ENCODE data around the gene RPS21.
"Not testable (repeated sequence)": the region's sequence is repeated elsewhere in the genome, so short reads cannot be mapped to it uniquely, and the experiment has no call there.

RPS21 gene

DNA sequence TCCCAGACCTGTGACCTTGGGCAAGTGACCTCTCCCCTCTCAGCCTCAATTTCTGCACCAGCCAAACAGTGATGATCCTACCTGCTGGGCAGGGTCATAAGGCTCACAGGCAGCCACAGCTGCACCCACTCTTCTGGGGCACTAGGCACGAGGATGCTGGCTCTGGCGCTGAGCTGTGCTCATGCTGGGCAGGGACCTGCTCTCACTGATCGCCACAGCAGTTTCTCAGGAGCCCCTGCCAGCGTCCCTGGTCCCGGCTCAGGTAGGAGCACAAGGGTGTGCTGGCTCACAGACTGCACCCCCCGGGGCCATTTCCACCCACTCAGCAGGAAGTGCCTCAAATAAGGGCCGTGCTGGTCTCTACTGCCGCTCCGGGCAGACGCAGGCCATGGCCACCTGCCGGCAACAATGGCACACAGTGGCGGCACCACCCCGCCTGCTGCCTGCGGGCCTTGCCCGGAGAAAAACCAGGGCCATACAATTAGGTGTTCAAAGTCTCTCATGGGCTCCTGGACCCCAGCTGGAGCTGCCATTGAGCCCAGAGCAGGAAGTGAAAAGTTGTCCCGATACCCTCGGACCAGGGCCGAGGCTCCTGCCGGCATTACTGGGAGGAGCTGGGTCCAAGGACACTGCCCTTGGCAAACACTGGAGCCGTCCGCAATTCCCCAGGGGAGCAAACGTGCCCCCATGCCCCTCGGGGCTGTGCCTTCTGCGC lies 24.7 kb downstream of the RPS21 start:
- no peak for DNase-seq (ENCODE audit: low read depth in 2 of 2)

DNA sequence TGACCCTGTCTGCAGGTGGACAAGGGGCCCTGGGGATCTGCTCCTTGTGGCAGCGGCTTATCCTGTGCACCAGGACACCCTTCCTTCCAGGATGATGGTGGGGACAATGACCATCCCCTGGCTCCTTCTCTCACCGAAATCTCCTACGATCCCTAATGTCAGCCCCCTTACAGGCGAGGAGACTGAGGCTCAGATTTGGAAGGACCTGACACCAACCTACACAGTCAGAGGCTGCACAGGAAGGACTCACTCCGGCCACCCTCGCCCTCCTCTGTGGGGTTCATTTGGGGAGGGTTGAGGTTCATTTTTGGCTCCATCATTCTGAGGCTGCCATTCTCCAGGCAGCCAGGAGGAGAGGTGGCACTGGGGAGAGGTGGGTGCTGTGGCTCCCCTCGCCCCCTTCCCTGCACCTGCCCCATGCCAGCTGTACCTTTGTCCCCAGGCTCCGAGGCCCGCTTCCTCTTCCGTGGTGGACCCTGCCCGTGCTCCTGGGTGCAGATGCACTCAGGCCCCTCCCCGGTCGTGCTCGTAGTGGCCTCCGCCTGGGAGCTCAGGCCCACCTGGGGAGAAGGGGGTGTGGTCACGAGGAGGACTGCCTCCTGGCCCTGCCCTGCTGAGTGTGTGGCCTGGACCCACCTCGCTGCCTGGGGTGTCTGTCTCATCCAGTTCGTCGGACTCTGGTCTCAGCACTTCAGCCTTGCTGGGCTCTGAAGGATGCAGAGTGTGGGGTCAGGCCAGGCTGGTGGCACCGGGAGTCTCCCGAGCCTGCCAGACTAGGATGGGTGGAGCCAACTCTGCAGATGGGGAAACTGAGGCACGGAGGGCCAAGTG lies 25.5 kb downstream of the RPS21 start:
- DNase-seq (ENCODE audit: low read depth in 2 of 2) = no peak

DNA sequence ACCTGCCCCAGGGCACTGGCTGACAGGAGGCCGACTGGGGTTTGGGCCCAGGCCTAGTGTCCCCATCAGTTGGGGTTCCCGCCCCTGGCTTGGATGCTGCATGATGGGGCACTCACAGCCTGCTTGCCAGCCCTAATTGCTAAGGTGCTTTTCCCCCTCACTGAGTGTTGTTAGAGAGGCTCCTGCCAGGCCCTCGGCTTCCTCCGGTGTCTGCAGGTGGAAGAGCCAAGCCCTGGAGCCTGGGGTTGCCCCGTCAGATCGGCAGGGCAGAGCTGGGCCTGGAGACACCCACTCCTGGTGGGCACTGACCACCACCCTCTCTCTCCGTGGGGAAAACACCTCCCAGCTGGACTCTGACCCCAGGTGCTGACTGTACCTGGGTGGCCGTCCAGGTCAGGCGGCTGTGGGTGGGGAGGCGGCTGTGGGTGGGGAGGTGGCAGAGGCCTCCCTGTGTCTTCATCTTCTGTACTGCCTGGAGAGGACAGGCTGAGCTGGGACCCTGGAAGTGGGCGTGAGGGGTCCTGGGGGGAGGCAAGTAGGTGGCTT lies 26.2 kb downstream of the RPS21 start:
- DNase-seq (ENCODE audit: low read depth in 2 of 2) = no peak

DNA sequence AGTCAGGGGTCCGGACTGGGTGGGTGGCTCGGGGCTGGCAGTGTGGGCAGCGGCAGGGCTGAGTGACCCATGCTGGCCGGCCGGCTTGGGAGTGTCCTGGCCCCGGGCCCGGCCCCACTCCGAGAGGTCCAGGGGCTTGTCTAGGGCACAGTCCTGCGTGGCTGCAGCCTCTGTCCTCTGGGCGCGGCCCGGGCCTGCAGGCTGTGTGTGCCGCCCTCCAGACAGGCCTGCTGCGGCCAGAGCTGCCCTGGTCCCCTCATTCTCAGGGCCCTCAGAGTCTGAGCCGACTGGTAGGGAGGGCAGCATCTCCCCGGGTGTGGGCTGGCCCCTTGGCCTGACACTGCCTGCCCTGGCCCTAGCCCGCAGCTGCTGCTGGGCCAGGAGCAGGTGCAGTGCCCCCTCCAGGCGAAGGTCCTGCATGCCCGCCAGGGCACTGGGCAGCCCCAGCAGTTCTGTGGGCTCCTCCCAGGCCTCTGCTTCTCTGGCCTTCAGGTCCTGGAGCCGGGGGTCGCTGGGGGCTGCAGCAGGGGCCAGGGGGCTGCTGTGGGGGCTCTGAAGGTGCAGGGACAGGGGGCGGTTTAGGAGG lies 27.1 kb downstream of the RPS21 start:
- DNase-seq (ENCODE audit: low read depth in 2 of 2) = no peak

DNA sequence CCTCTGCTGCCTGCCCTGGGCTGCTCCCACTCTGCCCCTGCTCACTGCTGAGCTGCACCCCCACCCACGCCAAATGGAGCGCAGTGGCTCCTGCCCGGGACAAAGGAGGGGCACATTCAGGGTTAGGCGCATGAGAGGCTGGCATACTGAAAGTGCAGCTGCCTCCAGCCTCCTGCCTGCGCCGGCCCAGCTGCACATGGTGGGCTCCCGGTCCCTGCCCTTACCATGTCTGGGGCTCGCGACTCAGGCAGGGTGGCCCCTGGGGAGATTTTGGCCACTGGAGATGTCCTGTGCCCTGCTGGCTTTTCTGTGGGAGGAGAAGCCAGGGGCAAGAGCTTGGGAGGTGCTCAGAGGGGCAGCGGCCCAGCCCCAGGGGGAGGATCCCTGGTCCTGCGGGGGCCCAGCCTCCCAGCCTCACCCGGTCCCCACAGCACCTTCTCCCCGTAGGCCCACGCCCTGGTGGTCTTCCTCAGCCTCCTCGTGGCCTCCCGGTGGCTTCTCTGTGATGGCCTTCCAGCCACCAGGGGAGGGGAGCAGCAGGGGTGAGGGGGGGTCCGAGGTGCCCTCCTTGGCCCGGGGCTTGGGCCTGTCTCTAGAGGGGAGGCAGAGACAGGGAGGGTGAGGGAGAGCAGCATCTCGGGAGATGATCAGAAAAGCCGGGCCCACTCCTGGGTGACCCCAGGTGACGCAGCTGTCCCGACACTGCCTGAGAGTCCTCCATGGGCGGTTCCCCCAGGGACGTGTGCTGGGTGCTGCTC lies 28.6 kb downstream of the RPS21 start:
- DNase-seq (ENCODE audit: low read depth in 2 of 2) = no peak

DNA sequence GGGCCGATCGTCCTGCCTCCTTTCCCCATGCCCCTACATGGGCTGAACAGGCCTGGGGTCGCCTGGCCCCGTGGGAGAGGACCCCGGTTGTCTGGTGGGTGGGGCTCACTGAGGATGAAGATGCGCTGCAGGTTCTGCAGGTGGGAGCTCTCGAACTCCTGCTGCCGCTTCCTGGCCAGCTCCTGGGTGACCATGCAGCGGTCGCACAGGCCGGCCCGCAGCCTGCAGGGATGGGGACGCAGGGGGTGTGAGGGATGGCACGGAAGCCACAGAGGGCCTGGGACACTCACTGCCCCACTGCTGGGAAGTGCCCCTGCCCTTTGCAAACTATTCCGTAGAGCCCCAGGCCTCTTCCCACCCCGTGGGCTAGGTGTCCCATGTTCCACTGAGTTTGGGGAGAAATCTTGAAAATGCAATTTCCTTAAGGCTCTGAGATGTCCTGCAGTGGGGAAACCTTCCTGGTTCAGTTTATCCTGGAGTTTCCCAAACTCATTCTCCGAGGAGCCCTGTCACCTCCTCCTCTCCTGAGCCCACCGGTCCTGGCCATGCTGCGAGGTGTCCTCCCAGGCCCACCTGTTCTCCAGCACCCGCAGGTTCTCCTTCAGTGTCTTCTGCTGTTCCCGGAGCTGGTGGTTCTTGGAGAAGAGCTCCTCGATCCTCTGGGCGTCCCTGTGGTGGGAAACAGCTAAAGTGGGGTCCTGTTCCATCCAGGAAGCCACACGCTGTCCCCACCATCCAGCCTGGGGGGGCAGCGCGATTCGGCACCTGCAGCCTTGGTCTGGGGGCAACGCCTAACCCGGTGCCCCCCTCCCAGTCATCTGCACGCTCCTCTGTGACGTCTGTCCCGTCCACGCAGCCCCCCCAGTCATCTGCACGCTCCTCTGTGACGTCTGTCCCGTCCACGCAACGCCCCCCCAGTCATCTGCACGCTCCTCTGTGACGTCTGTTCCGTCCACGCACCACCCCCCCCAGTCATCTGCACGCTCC lies 30.0 kb downstream of the RPS21 start:
- DNase-seq (ENCODE audit: low read depth in 2 of 2) = no peak

DNA sequence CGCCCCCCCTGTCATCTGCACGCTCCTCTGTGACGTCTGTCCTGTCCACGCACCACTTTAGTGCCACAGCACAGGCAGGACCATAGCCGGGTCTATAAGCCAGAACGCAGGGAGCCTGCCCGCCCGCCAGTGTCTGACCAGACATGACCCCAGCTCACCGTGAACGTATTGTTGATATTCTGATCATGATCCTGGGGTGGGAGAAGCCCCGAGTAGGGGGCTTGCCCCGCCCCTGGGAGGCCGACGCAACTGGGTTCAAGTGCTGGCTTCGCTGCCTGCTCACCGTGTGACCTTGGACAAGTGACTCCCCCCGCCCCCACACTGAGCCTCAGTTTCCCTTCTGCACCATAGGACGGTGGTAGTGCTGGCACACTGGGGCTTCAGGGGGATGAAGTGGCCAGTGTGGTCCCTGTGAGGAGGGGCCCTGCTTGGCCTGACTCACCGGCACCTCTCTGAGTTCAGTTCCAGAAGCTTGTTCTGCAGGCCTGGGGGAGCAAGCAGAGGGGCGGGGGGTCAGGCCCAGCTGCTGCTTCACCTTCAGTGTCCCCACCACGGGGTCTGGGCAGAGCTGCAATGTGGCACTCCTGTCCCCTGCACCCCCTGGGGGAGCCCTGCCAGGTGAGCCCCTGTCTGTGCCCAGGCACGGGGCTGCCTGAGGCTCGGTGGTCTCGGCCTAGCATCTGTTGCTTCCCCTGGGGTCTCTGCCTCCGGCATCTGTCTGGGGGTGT lies 31.2 kb downstream of the RPS21 start:
- no peak for DNase-seq (ENCODE audit: low read depth in 2 of 2)

DNA sequence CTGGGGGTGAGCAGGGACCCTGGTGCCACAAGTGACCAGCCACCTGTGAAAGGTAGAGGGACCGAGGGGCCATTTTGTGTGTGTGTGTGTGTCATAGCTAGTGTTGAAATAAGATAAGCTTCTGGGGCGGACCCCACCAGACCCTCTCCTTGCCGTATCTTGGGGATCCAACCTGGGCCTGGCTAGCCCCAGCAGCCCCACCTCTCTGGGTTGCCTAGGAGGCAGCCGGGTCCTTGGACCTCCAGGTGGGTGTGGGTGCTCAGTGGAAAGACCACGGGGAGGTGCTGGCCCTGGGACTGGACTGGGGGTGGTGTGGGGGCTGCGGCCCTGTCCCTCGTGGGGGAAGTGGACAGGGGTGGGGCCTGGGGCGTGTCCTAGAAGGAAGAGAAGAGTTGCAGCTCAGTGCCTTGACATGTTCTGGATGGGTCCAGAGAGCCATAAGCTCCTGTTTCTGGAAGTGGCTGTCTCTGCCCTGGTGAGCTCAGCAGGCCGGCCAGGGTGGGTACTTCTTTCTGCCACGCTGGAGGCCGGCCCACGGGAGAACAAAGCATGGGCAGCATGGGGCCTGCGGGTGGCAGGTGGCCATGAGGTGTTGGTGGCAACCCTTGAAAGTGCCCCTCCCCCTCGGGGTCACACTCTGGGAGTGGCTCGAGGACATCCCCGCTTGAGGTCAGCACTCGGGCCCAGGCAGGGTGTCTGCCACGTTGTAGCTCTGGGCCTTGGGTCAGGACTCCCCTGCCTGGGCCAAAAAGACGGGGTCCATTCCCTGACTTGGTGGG lies 32.0 kb downstream of the RPS21 start:
- DNase-seq (ENCODE audit: low read depth in 2 of 2) = no peak

DNA sequence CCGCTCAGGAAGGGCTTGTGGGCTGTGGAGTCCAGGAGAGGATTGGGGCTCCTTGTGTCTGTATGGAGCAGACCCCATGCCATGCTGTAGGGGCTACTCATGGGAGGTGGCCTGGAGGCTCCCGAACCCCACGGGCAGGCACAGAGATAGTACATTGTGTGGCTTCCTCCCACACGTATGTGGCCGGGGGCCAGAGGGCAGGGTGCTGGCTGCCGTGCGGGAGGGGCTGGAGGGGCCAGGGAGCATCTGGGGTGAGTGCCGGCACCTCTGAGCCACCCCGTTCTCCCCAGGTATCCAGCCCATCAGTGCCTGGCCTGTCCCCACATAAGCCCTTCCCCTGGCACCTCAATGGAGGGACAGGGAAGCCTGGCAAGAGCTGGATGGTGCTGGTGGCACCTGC lies 32.9 kb downstream of the RPS21 start:
- no peak for DNase-seq (ENCODE audit: low read depth in 2 of 2)

DNA sequence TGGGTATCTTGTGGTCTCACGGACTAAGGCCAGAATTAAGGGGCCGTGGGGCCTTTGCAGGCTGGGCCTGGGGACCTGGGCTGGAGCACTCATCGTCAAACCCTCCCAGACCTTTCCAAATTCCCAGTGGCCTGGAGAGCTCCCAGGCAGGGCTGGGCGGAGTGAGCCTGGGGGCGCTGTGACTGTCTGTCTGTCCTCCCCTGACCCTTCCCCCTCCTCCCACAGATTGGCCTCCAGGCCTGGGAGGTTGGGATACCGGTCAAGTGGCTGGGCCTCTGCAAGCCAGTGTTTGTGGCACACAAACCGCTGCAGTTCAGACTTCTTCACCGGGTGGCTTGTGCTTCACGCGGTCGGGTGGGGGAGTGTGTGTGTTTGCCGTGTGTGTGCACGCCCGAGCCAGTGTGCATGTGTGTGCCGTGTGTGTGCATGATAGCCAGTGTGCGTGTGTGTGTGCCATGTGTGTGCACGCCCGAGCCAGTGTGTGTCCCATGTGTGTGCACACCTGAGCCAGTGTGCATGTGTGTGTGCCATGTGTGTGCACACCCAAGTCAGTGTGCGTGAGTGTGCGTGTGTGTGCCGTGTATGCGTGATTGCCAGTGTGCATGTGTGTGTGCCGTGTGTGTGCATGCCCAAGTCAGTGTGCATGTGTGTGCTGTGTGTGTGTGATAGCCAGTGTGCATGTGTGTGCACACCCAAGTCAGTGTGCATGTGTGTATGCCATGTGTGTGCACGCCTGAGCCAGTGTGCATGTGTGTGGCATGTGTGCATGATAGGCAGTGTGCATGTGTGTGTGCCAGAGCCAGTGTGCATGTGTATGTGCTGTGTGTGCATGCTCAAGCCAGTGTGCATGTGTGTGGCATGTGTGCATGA lies 34.2 kb downstream of the RPS21 start:
- DNase-seq (ENCODE audit: low read depth in 2 of 2) = no peak

DNA sequence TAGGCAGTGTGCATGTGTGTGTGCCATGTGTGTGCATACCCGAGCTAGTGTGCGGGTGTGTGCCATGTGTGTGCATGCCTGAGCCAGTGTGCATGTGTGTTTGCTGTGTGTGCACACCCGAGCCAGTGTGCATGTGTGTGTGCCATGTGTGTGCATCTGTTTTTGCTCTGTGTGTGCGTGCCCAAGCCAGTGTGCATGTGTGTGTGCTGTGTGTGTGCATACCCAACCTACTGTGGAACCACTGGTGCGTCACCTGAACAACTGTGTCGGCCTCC lies 34.8 kb downstream of the RPS21 start:
- no peak for DNase-seq (ENCODE audit: low read depth in 2 of 2)

DNA sequence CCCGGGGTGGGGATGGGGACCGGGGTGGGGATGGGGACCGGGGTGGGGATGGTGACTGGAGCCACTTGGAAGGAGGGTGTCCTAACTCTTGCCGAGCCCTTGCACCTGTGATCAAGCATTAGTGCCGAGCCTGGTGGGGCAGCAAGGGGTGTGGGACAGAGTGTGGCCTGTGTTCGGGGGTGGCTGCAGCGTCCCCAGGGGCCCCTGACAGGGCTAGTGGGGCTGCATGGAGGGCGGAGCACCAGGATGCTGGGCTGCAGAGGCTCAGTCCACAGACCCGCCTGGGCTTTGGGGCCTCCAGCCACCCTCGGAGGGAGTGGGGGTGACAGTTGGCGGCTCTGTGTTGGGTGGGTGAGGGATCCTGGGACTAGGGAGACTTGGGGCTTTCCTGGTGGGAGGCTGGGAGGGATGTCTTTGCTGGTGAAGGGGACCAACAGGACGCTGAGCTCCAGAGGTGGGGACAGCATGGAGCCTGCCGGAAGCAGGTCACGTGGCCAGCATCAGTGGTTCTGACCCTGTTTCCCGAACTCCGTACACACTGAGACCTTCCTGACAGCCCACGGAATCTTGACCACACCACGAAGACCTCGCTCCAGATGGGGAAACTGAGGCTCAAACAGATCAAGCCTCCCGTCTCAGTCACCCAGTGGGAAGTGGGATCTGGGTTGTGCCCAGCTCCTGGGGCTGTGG lies 35.9 kb downstream of the RPS21 start:
- no peak for DNase-seq (ENCODE audit: low read depth in 2 of 2)

DNA sequence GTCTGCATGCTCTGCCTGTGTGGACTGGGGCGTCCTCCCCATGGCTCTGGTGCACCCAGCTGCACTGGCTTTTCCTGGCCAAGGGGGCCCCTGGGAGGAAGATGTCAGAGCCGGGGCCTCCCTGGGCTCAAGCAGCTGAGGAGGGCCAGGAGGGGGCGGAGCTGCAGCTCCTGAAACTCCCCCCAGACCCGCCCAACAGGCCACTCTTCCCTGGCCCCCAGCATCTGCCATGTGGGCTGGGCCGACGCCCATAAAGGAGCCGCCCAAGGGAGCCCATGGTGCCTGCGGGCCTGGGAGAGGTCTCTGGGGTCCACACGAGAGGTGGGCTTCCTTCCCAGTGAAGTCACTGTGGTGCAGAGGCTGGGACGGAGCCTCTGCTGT lies 36.4 kb downstream of the RPS21 start:
- DNase-seq (ENCODE audit: low read depth in 2 of 2) = no peak

DNA sequence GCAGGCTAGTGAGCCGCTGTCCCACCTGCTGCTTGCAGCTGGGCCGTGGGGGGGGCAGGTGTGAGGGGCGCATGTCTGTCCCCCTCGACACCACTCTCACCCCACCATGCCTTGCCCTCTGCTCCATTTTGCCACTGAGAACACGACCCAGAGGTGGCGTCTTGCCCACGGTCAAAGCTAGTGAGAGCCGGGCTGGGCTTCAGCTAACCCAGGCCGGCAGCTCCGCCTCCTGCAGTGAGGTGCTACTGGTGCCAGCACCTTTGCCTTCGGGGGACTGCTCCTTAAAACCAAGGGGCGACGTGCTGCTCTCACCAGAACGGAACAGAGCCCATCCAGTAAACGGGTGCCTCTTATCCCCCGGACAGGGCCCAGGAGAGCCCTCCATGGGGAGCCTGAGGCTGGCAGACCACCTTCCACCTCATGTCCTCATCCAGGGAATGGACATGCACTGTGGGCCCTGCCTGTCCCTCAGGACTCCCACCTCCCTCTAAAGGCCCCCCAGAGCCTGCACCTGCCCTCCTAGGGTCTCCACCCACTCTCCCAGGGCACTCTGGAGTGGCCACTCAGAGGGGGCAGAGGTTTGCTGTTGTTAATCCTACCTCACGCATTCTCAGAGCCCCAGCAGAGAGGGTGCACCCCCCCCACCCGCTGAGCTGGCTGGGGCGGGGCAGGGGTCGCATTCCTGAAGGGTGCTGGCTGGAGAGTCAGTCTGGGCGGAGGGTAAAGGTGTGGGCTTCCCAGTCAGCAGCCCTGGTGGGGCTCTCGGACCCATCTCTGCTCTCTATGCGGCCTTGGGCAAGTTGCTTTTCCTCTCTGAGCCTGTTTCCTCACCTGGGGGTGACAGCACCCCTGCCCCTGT lies 37.6 kb downstream of the RPS21 start:
- no peak for DNase-seq (ENCODE audit: low read depth in 2 of 2)

DNA sequence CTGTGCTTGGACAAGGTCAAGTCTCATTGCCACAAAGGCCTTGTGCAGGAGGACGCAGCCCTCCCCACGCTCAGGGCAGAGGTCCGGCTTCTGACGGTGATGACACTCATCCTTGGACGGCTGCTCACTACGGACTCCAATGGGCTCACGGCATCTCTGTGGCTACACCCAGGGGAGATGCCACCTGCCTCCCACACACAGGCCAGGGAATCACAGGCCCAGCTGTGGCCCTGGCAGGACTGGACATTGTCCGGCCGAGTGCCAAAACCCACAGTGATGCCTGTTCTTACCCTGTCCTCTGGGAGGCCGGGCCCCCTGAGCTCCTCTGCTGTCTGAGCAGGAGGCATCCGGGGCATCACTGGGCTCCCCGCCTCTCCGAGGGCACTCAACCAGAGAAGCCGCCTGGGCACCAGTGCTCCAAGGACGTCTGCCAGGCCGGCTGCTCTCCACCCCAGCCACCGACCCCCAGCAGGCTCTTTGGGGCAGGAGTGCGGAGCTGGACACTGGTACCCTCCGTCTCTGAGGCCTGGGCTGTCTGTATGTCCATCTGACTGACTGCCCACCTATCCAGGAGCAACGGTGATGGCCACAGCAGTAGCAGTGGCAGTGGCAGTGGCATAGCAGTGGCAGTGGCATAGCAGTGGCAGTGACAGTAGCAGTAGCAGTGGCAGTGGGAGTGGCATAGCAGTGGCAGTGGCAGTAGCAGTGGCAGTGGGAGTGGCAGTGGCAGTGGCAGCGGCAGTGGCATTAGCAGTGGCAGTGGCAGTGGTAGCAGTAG lies 38.6 kb downstream of the RPS21 start:
- no peak for DNase-seq (ENCODE audit: low read depth in 2 of 2)

DNA sequence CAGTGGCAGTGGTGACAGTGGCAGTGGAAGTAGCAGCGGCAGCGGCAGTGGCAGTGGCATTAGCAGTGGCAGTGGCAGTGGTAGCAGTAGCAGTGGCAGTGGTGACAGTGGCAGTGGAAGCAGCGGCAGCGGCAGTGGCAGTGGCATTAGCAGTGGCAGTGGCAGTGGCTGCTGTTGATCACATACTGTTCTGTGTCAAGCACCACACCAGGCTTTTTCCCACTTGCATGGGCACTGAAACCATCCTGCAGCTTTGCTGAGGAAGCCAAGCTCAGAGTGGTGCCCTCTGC lies 39.1 kb downstream of the RPS21 start:
- DNase-seq (ENCODE audit: low read depth in 2 of 2) = not testable (repeated sequence)

Data from activated CD8-positive, alpha-beta memory T cell treated with anti-CD3 and anti-CD28 coated beads for 4 hours (primary cell).